ENCODE results near the gene GPR62. TPM values are rescaled to one million over a fixed set of nuclear protein-coding genes. Genes with fewer than 3 reads are reported as not detected.

Gene GPR62
- total and polyA plus RNA-seq, 8 donors = 0.17 to 0.35 (median 0.30) TPM; not detected in 2

DNA sequence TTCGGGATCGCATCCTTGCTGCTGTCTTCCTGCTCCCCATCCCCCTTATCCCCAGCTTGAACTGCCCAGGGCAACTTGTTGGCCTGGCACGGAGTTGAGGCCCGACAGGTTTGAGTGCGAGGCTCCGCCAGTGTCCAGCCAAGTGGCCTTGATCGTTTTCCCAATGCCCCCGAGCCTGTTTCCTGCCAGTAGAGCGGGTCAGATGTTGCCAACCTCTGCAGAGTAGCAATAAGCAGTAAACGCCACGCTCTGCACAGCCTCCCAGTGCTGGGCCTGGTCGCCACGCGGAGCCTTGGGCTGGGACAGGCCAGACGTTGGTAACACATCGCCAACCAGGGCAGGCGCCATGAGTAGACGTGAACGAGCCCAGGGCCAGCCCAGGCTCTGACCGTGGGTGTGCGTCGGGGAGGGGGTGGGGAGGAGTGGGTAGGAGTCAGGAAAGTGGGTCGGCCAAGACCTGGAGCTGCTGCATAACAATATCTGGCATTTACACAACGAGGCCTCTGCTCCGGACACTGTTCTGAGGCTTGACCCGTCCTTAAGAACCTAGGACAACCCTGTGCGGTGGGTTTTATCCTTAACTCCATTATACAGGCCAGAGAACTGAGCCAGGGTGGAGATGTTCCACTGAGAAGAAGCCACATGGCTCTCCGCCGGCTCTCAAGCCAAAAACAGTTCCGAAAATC lies 19.2 kb downstream of the GPR62 start:
- Histone ChIP-seq H3K4me3 (peak overlapping the region; percentile 76 to 94), H3K27me3 (no peaks in the 10 kb centered on the region), H3K27ac (peak overlapping the region; percentile 88 to 91), H3K4me1 (peaks cover 17 to 40% of the 10 kb centered on the region in 2 donors), H3K36me3 (no peaks in the 10 kb centered on the region), H3K9me3 (no peaks in the 10 kb centered on the region)
- ATAC-seq (peak; percentile 29), DNase-seq (peak in 2 of 4 donors; percentile 51 to 84)
- TF ChIP-seq, protein P1, sequence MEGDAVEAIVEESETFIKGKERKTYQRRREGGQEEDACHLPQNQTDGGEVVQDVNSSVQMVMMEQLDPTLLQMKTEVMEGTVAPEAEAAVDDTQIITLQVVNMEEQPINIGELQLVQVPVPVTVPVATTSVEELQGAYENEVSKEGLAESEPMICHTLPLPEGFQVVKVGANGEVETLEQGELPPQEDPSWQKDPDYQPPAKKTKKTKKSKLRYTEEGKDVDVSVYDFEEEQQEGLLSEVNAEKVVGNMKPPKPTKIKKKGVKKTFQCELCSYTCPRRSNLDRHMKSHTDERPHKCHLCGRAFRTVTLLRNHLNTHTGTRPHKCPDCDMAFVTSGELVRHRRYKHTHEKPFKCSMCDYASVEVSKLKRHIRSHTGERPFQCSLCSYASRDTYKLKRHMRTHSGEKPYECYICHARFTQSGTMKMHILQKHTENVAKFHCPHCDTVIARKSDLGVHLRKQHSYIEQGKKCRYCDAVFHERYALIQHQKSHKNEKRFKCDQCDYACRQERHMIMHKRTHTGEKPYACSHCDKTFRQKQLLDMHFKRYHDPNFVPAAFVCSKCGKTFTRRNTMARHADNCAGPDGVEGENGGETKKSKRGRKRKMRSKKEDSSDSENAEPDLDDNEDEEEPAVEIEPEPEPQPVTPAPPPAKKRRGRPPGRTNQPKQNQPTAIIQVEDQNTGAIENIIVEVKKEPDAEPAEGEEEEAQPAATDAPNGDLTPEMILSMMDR (IDR thresholded peaks at IDR 0.05) = peak; percentile 10 to 48
- intact Hi-C loops (cut with DNase I) = no loop called here

DNA sequence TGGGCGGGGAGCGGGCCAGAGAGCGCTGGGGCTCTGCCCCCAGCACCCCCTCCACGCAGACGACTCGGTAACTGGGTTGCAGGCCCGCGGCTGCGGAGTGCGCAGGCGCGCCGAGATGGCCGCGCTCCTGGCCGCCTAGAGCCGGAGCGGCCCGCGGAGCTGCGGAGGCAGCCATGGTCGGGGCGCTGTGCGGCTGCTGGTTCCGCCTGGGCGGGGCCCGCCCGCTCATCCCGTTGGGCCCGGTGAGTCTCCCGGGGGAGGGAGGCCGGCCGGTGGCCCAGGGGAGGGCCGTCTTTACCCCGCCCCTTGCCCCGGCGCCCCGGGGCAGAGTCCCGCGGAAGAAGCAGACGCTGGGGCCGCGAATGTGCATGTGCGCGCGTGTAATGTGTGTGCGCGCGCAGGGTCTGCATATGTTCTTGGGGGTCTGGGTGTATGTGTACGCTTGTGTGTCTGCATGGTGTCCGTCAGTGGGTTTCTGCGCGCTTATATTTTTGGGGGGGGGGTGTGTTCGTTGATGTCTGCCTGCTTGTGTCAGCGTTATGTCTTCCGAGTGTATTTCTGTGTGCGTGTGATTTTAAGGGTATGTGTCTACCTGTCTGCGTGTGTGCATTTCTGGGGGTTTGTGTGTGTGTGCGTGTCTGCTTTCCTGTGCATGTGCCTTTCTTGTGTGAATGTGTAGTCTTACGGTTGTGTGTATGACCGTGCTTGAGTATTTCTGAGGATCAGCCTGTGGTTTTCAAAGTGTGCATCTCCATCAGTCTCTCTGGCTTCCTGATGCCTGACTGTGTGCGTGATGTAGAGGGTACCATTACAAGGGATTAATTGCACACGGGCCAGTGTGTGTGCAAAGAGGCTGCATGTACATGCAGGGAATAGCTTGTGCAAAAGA lies 20.0 kb downstream of the GPR62 start, which contains the start of gene ABHD14A:
ABHD14A (plus strand) TSS at position 102 of the 889 bp plus-strand sequence; CDS start at position 174, 72 bp downstream.
- H3K9me3 ChIP-seq = no peaks in the 10 kb centered on the region
- no peaks in the 10 kb centered on the region for H3K27me3 ChIP-seq
- DNase-seq = peak; percentile 64 to 95 (median 76)
- H3K27ac ChIP-seq = peak within 1 kb of the TSS; percentile 88 to 91
- TF ChIP-seq, protein P1 (IDR thresholded peaks at IDR 0.05) = no peak
- peak; percentile 75 for ATAC-seq
- intact Hi-C loops (cut with DNase I) = no loop called here
- peaks cover 17 to 40% of the 10 kb centered on the region in 2 donors for H3K4me1 ChIP-seq
- peak within 1 kb of the TSS; percentile 76 to 94 for H3K4me3 ChIP-seq
- no peaks in the 10 kb centered on the region for H3K36me3 ChIP-seq

DNA sequence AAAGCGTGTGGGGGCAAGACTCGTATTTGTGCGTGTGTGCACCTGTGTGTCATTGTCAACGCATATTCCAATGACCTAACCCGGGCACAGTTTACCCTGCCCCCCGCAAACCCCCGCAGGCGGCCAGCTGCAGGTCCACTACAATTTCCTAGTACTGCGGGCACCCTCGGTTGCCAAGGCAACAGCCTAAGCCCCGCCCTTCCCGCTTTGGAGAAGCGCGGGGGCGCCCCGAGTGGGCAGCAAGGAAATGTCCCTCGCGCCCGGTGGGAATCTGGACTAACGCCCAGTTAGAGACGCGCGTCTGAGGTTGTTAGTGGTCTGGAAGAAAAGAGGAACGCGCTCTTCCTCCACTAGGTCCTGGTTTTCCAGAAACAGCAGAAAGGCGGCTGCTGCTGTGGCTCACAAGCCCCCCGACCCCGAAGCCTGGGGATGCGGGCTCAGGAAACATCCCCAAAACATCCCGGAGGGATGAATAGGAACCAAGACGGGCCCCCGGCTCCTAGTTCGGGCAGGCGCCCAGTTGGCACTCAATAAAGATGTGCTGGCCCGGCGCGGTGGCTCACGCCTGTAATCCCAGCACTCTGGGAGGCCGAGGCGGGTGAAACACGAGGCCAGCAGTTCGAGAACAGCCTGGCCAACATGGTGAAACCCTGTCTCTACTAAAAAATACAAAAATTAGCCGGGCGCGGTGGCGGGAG lies 20.8 kb downstream of the GPR62 start:
- TF ChIP-seq, protein P1 (IDR thresholded peaks at IDR 0.05) = no peak
- Histone ChIP-seq H3K27ac (peak overlapping the region in 1 of 2 donors; percentile 88), H3K4me1 (peaks cover 17 to 40% of the 10 kb centered on the region in 2 donors), H3K9me3 (no peaks in the 10 kb centered on the region), H3K4me3 (peak overlapping the region; percentile 76 to 94), H3K27me3 (no peaks in the 10 kb centered on the region), H3K36me3 (no peaks in the 10 kb centered on the region)
- ATAC-seq (no peak), DNase-seq (peak; percentile 44 to 87 (median 82))
- intact Hi-C loops (cut with DNase I) = no loop called here

DNA sequence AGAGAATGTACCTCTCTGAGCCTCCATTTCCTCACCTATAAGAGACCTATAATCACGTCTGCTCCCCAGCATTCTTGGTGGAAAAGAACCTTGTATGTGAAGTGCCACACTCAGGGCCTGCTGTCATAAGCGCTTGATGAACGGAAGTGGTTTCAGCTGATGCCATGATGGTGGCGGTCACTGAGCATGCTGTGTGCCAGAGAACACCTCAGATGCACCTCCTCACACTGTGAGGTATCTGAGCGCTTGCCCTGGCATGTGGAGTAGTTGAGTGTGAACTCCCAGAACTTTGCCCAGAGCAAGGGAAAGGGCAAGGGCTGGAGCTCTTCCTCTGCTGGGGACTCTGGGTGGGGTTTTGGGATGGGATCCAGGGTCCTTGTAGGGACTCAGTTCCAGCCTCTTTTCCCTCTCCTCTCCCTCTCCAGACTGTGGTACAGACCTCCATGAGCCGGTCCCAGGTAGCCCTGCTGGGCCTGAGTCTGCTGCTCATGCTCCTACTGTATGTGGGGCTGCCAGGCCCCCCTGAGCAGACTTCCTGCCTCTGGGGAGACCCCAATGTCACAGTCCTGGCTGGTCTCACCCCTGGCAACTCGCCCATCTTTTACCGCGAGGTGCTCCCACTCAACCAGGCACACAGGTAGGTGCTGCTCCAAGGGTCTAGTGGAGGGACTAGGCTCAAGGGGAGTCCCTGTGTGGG lies 22.4 kb downstream of the GPR62 start:
- Histone ChIP-seq H3K9me3 (no peaks in the 10 kb centered on the region), H3K36me3 (no peaks in the 10 kb centered on the region), H3K27ac (no peak overlapping the region), H3K27me3 (no peaks in the 10 kb centered on the region), H3K4me1 (peaks cover 24 to 44% of the 10 kb centered on the region in 2 donors), H3K4me3 (no peak overlapping the region)
- TF ChIP-seq, protein P1 (IDR thresholded peaks at IDR 0.05) = no peak
- no peak for ATAC-seq
- DNase-seq = no peak
- intact Hi-C loops (cut with DNase I) = no loop called here
